Natural killer cell (primary cell): ENCODE results near the gene OR9Q1. TPM values are rescaled to one million over a fixed set of nuclear protein-coding genes. Genes with fewer than 3 reads are reported as not detected.

Experiments
- ATAC-seq, 3 donors: fragments of 150-1000 bp in 2 of 3; fragments of 200-7000 bp in 1 of 3; cut with Tn5 transposase; 1 replicate in 1 of 3; 2 replicates in 2 of 3; pipeline ENCODE4 v1.10.0; 2021; ENCODE audit warnings: mild to moderate bottlenecking in 2 of 3, moderate library complexity in 2 of 3
- DNase-seq, 2 donors: peaks; one replicate each; pipeline versions ENCODE4 v3.0.0 to v3.0.0-alpha.2; 2013 to 2021; ENCODE audit warnings: mixed read lengths in 1 of 2
- H3K27ac ChIP-seq: one replicate; pipeline ENCODE4 v1.5.1; 2013; ENCODE audit warnings: mild to moderate bottlenecking, low read length
- H3K27me3 ChIP-seq: one replicate; pipeline ENCODE4 v1.6.1; 2013; ENCODE audit warnings: low read length; ENCODE audit not compliant: control insufficient read depth, insufficient read depth
- H3K36me3 ChIP-seq: one replicate; pipeline ENCODE4 v1.6.1; 2013; ENCODE audit warnings: low read length; ENCODE audit not compliant: control insufficient read depth, insufficient read depth
- H3K4me1 ChIP-seq: one replicate; pipeline ENCODE4 v1.6.1; 2013; ENCODE audit warnings: low read length; ENCODE audit not compliant: control insufficient read depth, insufficient read depth
- H3K4me3 ChIP-seq: one replicate; pipeline ENCODE4 v1.5.1; 2013; ENCODE audit warnings: low read length
- H3K9me3 ChIP-seq: one replicate; pipeline ENCODE4 v1.6.1; 2013; ENCODE audit warnings: low read length; ENCODE audit not compliant: control insufficient read depth, insufficient read depth
- H3K27ac Mint-ChIP-seq, 2 donors: one replicate each; pipeline ENCODE4 v1.8.0; 2022; ENCODE audit warnings: mild to moderate bottlenecking in 2 of 2, mixed read lengths in 2 of 2, moderate library complexity in 1 of 2
- H3K27me3 Mint-ChIP-seq, 2 donors: one replicate each; pipeline ENCODE4 v1.8.0; 2022; ENCODE audit warnings: low read depth in 2 of 2, mixed read lengths in 2 of 2
- H3K36me3 Mint-ChIP-seq: one replicate; pipeline ENCODE4 v1.8.0; 2022; ENCODE audit warnings: mixed read lengths
- H3K4me1 Mint-ChIP-seq, 2 donors: one replicate each; pipeline ENCODE4 v1.8.0; 2022; ENCODE audit warnings: mixed read lengths in 2 of 2
- H3K4me3 Mint-ChIP-seq: one replicate; pipeline ENCODE4 v1.8.0; 2022; ENCODE audit warnings: mild to moderate bottlenecking, moderate library complexity, mixed read lengths
- H3K9me3 Mint-ChIP-seq, 2 donors: one replicate each; pipeline ENCODE4 v1.8.0; 2022; ENCODE audit warnings: mixed read lengths in 2 of 2
- WGBS: methylation state at CpG from one replicate; pipeline ENCODE4 v1.1.7; 2013; ENCODE audit warnings: missing lambda C conversion rate; ENCODE audit not compliant: insufficient coverage; 5-methylcytosine and 5-hydroxymethylcytosine counted together
- intact Hi-C: fragments of 100-400 bp; cut with micrococcal nuclease; formaldehyde crosslinking; loops from one replicate; pipeline ENCODE4 v1.14.2; 2022
- total RNA-seq, 4 donors: library from RNA; stranded (reverse); fragments of 120-200 nt in 1 of 4; gene quantifications; one replicate each; pipeline versions ENCODE4 v1.2.3 to v1.2.4, GENCODE V29; 2013 to 2022
- TF ChIP-seq, protein P1 (sequence below): fragments of 200-600 bp; IDR thresholded peaks from one replicate; pipeline ENCODE4 v1.8.0; 2022; ENCODE audit warnings: antibody characterized with exemption

The OR9Q1 gene
- total RNA-seq, 3 donors from 2014 or later (not counting 1 experiment from before 2014, with no cell fraction given) = not detected

DNA sequence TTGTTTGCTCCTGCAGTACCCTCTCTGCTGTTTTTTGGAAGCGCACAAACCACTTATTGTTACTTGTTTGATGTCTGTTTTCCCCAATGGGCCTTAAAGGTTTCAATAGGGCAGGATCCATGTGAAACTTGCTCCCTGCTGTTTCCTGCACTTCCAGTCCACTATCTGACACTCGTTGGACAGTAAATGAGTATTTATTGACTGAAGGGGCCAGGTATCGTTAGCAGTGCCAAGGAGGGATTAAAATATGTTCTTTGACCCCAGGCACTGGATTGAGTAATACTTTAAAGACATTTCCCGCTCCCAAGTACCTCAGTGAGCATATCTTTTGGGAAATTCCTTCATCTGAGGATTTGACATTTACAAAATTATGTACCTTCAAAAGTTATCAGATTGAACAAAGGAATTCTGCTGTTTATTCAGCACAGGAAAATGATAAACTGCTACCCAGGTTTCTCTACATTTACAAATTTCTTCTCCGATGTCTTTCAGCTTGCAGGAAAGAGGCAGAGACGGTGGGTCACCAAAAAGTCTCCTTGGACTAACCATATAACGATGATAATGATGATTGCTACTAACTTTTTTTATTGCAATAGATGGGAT lies 141.9 kb downstream of the OR9Q1 start:
- DNase-seq (no peak), ATAC-seq (no peak)
- no peaks in the 10 kb centered on the region for H3K9me3 ChIP-seq
- no peak overlapping the region for H3K4me3 ChIP-seq
- no peaks in the 10 kb centered on the region for H3K27me3 ChIP-seq
- Mint-ChIP-seq H3K4me3 (no peak overlapping the region), H3K27ac (no peak overlapping the region), H3K36me3 (no peaks in the 10 kb centered on the region), H3K4me1 (no peaks in the 10 kb centered on the region), H3K9me3 (no peaks in the 10 kb centered on the region), H3K27me3 (peaks cover 6% of the 10 kb centered on the region in 2 donors)
- no peak overlapping the region for H3K27ac ChIP-seq
- H3K4me1 ChIP-seq = no peaks in the 10 kb centered on the region
- no peaks in the 10 kb centered on the region for H3K36me3 ChIP-seq
- intact Hi-C loops = no loop called here
- WGBS = 67% methylated on average over 7 of the region's 7 CpGs
- TF ChIP-seq, protein P1, sequence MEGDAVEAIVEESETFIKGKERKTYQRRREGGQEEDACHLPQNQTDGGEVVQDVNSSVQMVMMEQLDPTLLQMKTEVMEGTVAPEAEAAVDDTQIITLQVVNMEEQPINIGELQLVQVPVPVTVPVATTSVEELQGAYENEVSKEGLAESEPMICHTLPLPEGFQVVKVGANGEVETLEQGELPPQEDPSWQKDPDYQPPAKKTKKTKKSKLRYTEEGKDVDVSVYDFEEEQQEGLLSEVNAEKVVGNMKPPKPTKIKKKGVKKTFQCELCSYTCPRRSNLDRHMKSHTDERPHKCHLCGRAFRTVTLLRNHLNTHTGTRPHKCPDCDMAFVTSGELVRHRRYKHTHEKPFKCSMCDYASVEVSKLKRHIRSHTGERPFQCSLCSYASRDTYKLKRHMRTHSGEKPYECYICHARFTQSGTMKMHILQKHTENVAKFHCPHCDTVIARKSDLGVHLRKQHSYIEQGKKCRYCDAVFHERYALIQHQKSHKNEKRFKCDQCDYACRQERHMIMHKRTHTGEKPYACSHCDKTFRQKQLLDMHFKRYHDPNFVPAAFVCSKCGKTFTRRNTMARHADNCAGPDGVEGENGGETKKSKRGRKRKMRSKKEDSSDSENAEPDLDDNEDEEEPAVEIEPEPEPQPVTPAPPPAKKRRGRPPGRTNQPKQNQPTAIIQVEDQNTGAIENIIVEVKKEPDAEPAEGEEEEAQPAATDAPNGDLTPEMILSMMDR = no peak

DNA sequence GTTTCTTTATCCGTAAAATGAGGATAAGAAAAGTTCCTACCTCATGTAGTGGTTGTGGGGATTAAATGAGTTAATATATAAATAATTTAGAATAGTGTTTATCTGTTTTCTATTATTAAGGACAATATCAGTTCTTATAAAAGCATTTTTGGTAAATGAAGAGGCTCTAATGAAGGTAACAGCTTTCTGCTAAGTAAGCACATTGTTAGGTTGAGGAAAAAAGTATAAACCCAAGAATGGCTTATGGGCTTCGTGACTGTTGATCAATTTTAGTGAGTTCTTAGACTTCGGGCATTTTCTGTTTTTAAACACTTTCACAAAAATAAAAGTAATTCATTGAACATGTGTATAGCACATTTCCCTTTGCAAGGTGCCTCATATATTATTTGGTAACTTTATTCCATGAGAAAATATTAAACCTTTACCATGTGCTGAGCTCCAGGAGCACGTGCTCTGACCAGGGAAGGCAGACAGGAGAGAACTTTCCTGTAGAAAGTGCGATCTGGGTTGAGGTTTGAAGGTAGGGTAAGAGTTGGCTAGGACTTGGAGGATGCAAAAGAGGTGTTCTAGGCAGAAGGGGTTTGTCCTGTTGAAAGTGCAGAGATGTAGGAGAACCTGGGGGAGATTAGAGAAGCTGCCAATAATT lies 153.9 kb downstream of the OR9Q1 start:
- H3K4me3 Mint-ChIP-seq = no peak overlapping the region
- TF ChIP-seq, protein P1 = no peak

DNA sequence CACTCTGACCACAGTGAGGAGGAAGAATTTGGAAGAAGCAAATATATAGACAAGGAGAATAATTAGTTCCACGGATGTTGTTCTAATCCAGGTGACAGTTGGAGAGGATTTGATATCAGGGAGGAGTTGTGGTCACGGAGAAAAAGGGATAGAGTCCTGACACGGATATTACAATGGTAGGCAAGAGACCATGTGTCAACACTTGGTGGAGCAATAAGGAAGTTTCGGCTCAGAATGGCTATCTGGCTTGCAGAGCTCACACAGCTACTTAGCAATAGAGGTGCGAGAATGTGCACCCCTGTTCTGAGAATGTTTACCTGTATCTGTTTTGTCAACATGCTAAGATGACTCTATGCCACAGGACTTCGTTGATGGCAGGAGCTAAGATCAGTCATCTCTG lies 154.8 kb downstream of the OR9Q1 start:
- H3K27ac ChIP-seq = no peak overlapping the region
- no peaks in the 10 kb centered on the region for H3K36me3 ChIP-seq
- H3K27me3 ChIP-seq = no peaks in the 10 kb centered on the region
- DNase-seq = no peak
- WGBS = 79% methylated on average over 5 of the region's 6 CpGs
- Mint-ChIP-seq H3K4me3 (no peak overlapping the region), H3K27ac (no peak overlapping the region), H3K27me3 (peaks cover 7 to 9% of the 10 kb centered on the region in 2 donors), H3K36me3 (no peaks in the 10 kb centered on the region), H3K4me1 (no peaks in the 10 kb centered on the region), H3K9me3 (no peaks in the 10 kb centered on the region)
- TF ChIP-seq, protein P1 = no peak
- no peak for ATAC-seq
- intact Hi-C loops = no loop called here
- H3K4me3 ChIP-seq = no peak overlapping the region
- H3K4me1 ChIP-seq = no peaks in the 10 kb centered on the region
- no peaks in the 10 kb centered on the region for H3K9me3 ChIP-seq

More for the DNA sequence above, 153.9 kb downstream of the OR9Q1 start:
- no peaks in the 10 kb centered on the region for H3K9me3 Mint-ChIP-seq
- no peak overlapping the region for H3K27ac ChIP-seq
- no peaks in the 10 kb centered on the region for H3K36me3 Mint-ChIP-seq
- H3K27ac Mint-ChIP-seq = no peak overlapping the region
- ATAC-seq = no peak
- intact Hi-C loops = no loop called here
- no peaks in the 10 kb centered on the region for H3K4me1 ChIP-seq
- H3K9me3 ChIP-seq = no peaks in the 10 kb centered on the region
- peaks cover 7 to 9% of the 10 kb centered on the region in 2 donors for H3K27me3 Mint-ChIP-seq
- no peak for DNase-seq
- 69% methylated on average over 3 of the region's 5 CpGs for WGBS
- no peaks in the 10 kb centered on the region for H3K4me1 Mint-ChIP-seq
- no peaks in the 10 kb centered on the region for H3K36me3 ChIP-seq
- H3K4me3 ChIP-seq = no peak overlapping the region
- H3K27me3 ChIP-seq = no peaks in the 10 kb centered on the region
